Nephron progenitor cell (in vitro differentiated cells): ENCODE data around the gene RITA1.
A peak's percentile ranks its signal among the peaks of the same experiment; 100 is the strongest.

Experiments used
- DNase-seq: peaks from one replicate; pipeline ENCODE4 v3.0.0; 2021
- H3K27ac Mint-ChIP-seq: 2 replicates; pipeline ENCODE4 v1.8.0; 2021; ENCODE audit warnings: mild to moderate bottlenecking, moderate library complexity, mixed read lengths
- H3K27me3 Mint-ChIP-seq: 2 replicates; pipeline ENCODE4 v1.8.0; 2021; ENCODE audit warnings: mild to moderate bottlenecking, low read depth, mixed read lengths; ENCODE audit not compliant: poor library complexity
- H3K36me3 Mint-ChIP-seq: 2 replicates; pipeline ENCODE4 v1.8.0; 2021; ENCODE audit warnings: low read depth, mixed read lengths
- H3K4me1 Mint-ChIP-seq: 2 replicates; pipeline ENCODE4 v1.8.0; 2021; ENCODE audit warnings: mixed read lengths
- H3K4me3 Mint-ChIP-seq: 2 replicates; pipeline ENCODE4 v1.8.0; 2021; ENCODE audit warnings: mild to moderate bottlenecking, moderate library complexity, mixed read lengths
- H3K9me3 Mint-ChIP-seq: 2 replicates; pipeline ENCODE4 v1.8.0; 2021; ENCODE audit warnings: mild to moderate bottlenecking, moderate library complexity, mixed read lengths
- TF ChIP-seq, protein P1 (sequence below): fragments of 200-600 bp; sonication (generic); IDR thresholded peaks from 2 replicates; pipeline ENCODE4 v1.5.0; 2021; ENCODE audit warnings: antibody characterized with exemption

Gene RITA1

DNA sequence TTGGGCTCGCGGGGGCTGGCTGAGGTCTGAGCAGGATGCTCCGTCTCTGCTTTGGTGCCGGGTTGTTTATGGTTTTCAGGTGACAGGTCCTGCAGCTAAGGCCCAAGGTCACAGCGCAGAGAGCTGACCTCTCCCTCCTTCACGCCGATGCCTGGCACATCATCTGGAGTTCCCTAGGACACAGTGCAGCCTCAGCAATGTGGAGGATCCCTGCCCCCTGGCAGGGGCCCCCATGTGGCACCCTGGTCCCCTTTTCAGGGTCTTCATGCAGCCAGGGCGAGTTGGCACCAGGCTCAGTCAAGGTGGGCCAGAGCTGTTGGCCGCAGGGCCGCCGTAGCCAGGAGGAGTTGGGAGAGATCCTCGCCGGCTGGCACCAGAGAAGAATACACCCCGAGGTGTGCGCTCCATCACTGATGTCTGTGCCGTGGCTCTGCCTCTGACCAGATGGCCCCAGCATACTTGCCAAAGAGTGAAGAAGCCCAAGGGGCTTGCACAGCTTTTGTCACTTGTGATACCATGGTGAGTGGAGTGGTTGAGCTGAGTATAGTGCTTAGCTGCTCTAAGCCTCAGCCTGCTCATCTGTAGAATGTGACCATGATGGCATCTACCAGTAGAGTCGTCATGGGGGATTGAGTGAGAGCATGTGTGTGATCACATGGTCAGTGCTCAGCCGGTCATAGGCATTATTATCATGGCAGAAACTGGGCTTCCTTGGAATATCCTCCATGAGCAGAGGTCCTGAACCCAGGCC lies 46.7 kb downstream of the RITA1 start:
- TF ChIP-seq, protein P1, sequence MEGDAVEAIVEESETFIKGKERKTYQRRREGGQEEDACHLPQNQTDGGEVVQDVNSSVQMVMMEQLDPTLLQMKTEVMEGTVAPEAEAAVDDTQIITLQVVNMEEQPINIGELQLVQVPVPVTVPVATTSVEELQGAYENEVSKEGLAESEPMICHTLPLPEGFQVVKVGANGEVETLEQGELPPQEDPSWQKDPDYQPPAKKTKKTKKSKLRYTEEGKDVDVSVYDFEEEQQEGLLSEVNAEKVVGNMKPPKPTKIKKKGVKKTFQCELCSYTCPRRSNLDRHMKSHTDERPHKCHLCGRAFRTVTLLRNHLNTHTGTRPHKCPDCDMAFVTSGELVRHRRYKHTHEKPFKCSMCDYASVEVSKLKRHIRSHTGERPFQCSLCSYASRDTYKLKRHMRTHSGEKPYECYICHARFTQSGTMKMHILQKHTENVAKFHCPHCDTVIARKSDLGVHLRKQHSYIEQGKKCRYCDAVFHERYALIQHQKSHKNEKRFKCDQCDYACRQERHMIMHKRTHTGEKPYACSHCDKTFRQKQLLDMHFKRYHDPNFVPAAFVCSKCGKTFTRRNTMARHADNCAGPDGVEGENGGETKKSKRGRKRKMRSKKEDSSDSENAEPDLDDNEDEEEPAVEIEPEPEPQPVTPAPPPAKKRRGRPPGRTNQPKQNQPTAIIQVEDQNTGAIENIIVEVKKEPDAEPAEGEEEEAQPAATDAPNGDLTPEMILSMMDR = no peak
- Mint-ChIP-seq H3K27ac (peak overlapping the region; percentile 45), H3K36me3 (peaks cover 34% of the 10 kb centered on the region), H3K27me3 (peaks cover 10% of the 10 kb centered on the region), H3K4me1 (peaks cover 60% of the 10 kb centered on the region), H3K4me3 (peak overlapping the region; percentile 25), H3K9me3 (no peaks in the 10 kb centered on the region)
- DNase-seq = peak; percentile 23

DNA sequence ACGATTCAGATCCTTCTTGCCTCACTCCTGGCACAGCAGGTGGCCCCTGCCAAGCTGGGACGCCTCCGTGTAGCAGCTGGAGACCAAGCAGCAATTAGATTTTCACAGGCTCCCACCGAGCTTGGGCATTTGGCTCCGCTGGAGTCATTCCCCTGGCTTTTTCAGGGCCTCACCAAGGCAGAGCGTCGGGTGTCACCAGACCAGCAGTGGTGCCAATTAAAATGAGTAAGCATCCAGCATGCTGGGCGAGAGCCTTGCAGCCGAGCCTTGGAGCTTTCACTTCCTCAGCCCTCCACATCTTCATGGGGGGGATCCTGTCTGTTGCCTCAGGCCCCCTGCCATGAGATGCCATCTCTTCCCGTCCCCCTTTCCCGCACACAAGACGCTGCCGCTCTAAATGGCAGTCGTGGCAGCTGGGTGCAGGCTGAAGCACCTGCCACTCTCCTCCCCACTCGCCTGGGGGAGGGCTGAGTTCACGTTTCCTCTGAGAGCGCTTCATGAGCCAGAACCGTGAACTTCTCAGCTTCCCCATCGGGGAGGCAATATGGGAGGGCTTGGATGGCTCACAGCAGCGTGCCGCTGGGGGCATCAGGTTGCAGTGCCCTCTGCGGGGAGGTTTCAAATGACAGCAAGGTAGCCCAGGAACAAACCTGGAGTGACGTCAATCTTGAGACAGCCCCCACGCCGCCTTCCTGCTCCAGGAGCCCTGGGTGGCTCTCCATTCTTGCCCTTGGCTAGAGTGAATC lies 47.5 kb downstream of the RITA1 start:
- peak; percentile 70 for DNase-seq
- H3K4me1 Mint-ChIP-seq = peaks cover 53% of the 10 kb centered on the region
- peaks cover 29% of the 10 kb centered on the region for H3K36me3 Mint-ChIP-seq
- TF ChIP-seq, protein P1 = no peak
- H3K27ac Mint-ChIP-seq = no peak overlapping the region
- peak overlapping the region; percentile 60 for H3K4me3 Mint-ChIP-seq
- peaks cover 10% of the 10 kb centered on the region for H3K27me3 Mint-ChIP-seq
- no peaks in the 10 kb centered on the region for H3K9me3 Mint-ChIP-seq

DNA sequence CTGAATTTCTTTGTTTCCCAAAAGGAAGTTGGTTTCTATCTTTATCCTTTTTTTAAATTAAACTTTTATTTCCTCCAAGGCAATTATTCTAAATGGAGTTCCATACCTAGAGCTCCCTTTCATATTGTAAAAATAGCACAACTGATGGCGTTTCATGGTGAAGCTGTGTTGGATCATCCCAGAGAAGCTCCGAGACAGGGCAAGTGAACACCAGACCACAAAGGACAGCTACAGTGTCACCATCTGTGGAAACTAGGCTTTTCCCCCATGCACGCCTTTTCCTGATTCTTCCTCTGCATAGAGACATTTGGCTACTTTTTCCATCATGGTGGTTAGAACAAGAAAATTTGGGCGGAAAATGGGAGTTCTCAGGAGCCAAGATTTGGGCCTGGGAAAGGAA lies 48.4 kb downstream of the RITA1 start:
- TF ChIP-seq, protein P1 = no peak
- no peak overlapping the region for H3K4me3 Mint-ChIP-seq

DNA sequence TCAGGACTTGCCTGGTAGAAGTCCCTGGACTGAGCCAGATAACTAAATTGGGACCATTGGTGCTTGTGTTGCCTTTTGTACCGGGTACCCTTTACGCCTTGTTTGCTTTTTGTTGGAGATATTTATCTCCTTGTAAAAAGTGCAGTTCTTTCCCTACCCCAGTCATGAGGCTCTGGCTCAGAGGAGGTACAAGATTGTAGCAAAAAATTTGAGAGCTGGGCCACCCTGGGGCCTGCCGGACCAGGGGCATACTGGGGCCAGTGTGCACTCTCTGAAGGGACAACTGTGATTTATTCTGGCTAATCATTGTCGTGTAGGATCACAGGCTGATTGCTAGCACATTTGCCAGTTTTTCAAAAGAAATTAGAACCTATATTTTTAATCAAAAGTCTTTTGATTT lies 49.0 kb downstream of the RITA1 start:
- H3K4me3 Mint-ChIP-seq = no peak overlapping the region
- peaks cover 29% of the 10 kb centered on the region for H3K36me3 Mint-ChIP-seq
- no peaks in the 10 kb centered on the region for H3K9me3 Mint-ChIP-seq
- H3K27ac Mint-ChIP-seq = no peak overlapping the region
- TF ChIP-seq, protein P1 = no peak
- peaks cover 10% of the 10 kb centered on the region for H3K27me3 Mint-ChIP-seq
- no peak for DNase-seq
- peaks cover 58% of the 10 kb centered on the region for H3K4me1 Mint-ChIP-seq

More for the DNA sequence above, 48.4 kb downstream of the RITA1 start:
- no peaks in the 10 kb centered on the region for H3K9me3 Mint-ChIP-seq
- H3K36me3 Mint-ChIP-seq = peaks cover 29% of the 10 kb centered on the region
- peaks cover 10% of the 10 kb centered on the region for H3K27me3 Mint-ChIP-seq
- H3K27ac Mint-ChIP-seq = no peak overlapping the region
- no peak for DNase-seq
- peaks cover 53% of the 10 kb centered on the region for H3K4me1 Mint-ChIP-seq

DNA sequence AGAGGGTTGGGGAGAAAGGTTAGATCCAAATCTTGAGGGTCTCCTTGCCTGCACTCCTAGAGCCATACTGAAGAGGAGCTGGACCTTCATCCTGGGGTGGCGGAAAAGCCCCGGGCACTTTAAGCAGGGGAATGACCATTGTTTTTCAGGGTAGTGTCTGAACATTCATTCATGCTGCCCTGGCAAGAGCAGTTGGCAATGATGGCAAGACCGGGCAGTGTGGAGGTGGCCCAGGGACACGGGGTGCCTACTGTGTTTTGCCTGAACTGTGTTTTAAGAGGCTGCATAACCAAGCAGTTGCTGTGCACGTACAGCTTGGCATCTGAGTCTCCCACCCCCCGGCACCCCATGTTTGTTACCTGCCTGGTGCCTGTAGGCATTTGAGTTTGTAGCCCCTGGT lies 50.5 kb downstream of the RITA1 start:
- Mint-ChIP-seq H3K36me3 (peaks cover 17% of the 10 kb centered on the region), H3K27ac (no peak overlapping the region), H3K27me3 (peaks cover 10% of the 10 kb centered on the region), H3K9me3 (no peaks in the 10 kb centered on the region), H3K4me3 (no peak overlapping the region), H3K4me1 (peaks cover 61% of the 10 kb centered on the region)
- DNase-seq = no peak
- TF ChIP-seq, protein P1 = no peak
